Iris pigment epithelial cell (primary cell): Measurements from ENCODE around the gene ADGRG3.
"Not testable (repeated sequence)": the region's sequence is repeated elsewhere in the genome, so short reads cannot be mapped to it uniquely, and the experiment has no call there.

Experiments used
- DNase-seq: peaks from one replicate; pipeline ENCODE4 v3.0.0-alpha.2; 2011; ENCODE audit warnings: low read depth

Gene ADGRG3

DNA sequence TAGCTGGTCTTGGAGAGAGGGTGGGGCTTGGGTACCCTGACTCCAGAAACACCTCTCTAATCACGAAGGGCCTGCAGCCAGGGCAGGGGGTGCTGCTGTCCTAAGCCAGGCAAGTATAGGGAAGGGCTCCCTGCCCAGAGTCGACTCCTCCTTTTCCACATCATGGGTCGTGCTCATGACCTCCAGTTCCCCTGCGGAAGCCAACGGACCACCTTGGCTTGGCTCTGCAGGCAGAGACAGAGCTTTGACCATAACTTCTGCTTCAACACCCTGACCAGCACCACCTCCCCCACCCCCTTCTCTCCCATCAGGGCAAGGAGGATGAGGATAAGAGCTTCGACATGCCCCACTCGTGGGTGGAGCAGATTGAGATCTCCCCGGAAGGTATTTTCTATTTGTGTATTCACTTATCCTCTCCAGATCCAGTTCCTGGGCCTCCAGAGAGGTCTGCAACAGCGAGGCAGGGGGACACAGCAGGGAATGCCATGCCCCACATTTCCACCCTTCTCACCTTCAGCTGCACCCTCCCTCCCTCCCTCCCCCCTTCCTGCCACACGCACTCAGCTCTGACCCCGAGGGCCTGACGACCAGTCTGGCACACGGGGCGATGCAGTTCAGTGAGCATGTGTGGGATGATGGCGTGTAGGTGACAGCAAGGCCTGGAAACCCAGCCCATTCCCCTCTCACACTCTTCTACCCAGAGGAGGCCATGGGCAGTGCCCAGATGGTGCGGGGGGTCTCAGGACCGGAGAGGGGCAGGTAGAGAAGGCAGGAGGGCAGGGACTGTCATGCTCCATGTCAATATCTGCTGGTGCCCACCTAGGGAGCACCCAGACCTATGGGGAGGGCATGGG is 53.5 kb downstream of the ADGRG3 start:
- no peak for DNase-seq

DNA sequence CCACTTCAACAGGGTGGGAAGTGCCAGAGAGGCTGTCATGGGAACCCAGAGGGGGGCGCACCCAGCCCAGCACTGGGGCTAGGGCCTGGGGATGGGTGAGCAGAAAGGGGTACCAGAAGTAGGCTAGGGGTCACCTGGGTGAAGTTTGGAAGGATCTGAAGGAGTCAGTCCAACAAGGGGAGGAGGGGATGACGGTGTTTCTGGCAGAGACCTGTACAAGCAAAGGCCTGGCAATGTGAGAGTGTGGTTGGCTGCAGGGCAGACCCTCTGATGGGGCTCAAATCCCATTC is 54.0 kb downstream of the ADGRG3 start:
- DNase-seq = no peak

DNA sequence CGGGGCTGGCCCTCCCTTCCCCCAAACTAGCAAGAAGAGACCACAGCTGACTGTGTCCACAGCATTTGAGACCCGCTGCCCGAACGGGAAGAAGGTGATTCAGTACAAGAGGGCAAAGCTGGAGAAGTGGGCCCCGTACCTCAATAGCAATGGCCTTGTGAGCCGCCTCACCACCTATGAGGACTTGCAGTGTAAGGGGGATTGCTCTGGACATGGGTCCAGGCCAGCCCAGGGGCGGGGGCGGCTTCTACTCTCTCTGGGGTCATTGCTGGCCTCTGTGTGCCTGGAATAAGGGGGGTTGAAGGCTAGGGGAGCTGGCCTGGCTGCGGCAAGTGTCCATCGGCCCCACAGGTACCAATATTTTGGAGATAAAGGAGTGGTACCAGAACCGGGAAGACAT is 54.5 kb downstream of the ADGRG3 start:
- no peak for DNase-seq

DNA sequence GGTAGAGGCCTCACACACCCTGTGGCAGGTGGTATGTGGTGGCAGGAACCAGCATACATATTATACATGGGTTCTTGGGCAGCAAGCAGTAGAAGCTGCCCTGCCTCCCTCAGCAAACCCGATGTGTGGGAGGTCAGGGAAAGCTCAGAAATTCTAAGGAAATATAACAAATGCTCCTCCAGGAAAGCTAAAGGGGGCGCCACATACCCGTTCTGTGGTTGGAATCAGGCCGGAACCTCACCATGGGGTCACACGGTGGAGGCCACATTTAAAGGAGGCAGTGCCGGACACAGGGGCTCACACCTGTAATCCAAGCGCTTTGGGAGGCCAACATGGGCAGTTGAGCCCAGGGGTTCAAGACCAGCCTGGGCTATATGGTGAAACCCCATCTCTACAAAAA is 55.1 kb downstream of the ADGRG3 start:
- DNase-seq = no peak

DNA sequence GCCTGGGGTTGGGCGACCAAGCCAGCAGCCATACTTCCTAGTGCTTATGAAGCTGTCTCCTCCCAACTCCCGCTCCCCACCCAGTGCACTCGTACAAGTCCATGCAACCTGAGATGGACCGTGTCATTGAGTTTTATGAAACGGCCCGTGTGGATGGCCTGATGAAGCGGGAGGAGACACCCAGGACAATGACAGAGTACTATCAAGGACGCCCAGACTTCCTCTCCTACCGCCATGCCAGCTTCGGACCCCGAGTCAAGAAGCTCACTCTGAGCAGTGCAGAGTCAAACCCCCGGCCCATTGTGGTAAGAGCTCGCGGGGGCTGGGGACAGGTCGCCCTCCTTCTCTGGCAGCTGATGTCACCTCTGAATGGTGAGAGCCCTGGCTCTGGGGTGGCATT is 56.4 kb downstream of the ADGRG3 start:
- DNase-seq = no peak

DNA sequence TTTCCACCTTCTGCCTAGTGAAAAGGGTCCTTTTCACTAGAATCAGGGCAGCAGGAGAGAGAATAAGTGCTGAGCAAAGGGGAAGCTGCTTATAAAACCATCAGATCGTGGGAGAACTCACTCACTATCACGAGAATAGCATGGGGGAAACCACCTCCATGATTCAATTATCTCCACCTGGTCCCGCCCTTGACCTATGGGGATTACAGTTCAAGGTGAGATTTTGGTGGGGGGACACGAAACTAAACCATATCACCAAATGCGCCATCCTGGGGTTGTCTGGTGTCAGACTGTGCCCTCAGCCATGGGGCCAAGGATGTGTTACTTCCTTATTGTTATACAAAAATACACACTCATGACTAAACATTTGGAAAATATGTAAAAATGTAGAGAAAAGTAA is 57.0 kb downstream of the ADGRG3 start:
- no peak for DNase-seq

DNA sequence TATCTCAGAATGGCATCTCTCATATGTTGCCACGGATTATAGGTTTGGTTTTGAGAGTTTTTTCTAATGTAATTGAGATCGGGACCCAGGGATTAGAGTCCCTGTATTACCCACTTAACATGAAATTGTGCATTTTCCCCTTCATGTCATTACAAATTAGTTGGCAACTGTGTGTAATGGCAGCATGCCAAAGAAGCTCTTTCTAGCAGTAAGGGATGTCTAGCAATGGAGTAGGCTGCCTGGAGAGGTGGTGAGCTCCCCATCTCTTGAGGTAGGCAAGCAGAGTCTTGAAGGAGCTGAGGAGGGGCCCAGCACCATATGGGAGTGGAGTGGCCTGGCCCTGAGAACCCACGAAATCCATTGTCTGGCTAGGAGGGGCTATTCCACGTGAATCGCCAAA is 57.4 kb downstream of the ADGRG3 start:
- peak; percentile 10 for DNase-seq

DNA sequence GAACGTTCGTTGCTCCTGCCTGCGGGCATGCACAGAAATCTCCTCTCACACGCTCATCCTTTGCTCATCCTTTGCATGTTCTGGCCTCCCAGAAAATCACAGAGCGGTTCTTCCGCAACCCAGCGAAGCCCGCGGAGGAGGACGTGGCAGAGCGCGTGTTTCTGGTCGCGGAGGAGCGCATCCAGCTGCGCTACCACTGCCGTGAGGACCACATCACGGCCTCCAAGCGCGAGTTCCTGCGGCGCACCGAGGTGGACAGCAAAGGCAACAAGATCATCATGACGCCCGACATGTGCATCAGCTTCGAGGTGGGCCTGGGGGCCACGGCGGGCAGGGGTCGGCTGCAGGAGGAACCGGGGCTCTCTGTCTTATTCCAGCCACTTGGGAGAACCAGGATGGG is 57.9 kb downstream of the ADGRG3 start:
- no peak for DNase-seq

DNA sequence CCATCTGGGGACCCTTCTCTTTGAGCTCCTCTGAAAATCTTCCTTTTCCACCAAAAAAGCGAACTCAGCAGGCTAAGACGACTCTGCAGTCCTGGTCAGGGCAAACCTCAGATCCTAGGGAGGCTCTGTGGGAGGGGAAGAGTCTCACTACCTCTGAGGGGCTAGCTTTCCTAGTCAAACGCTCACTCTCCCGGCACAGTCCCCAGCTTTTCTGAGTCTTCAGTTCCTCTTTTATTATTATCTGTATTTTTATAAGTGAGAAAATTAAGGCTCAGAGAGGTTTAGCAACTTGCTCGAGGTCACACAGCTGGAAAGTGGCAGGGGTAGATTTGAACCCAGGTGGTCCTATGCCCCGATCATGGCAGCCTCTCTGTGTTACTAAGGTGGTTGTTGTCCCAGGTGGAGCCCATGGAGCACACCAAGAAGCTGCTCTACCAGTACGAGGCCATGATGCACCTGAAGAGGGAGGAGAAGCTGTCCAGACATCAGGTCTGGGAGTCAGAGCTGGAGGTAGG is 58.4 kb downstream of the ADGRG3 start:
- no peak for DNase-seq

DNA sequence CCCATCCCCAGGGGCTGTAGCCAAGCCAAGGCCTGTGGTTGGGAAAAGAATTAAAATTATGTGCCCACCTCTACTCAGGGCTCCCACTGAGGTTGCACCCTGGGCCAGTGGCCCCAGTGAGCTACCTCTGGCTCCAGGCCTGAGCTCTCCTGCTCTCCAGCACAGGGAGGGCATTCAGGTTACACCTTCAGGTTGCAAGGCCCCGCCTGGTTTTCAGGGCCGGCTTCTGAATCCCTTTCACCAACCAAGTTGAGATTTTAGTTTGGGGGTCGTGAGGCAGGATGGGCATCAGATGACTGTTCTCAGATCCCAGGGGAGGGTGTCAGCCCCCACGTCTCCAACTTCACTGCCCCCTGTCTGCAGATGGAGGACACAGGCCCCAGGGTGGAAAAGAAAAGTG is 59.5 kb downstream of the ADGRG3 start:
- DNase-seq = no peak

DNA sequence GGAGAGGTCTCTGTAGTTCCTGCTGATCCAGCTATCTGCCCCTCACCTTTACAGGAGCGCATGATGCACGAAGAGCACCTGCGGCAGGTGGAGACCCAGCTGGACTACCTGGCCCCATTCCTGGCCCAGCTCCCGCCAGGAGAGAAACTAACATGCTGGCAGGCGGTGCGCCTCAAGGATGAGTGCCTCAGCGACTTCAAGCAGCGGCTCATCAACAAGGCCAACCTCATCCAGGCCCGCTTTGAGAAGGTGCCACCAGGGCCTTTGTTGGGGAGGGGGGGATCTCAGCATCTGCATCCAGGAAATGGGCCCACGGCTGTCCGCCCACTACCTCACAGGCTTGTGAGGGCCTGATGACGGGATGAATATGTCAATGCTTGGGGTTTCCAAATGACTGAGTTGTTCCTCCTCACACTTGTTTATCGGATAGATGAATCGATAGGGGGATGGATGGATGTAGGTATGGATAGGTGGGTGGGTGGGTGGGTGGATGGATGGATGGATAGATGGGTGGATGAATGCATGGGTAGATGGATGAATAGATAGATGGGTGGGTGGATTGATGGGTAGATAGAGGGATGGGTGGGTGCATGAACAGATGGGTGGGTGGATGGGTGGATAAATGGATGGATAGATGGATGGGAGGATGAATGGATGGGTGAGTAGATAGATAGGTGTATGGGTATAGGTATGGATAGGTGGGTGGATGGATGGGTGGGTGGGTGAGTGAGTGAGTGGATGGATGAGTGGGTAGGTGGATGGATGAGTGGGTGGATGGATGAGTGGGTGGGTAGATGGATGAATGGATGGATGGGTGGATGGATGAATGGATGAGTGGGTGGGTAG is 60.5 kb downstream of the ADGRG3 start:
- DNase-seq = no peak

DNA sequence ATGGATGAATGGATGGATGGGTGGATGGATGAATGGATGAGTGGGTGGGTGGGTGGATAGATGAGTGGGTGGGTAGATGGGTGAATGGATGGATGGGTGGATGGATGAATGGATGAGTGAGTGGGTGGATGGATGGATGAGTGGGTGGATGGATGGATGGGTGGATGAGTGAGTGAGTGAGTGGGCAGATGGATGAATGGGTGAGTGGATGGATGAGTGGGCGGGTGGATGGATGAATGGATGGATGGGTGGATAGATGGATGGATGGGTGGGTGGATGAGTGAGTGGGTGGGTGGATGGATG is 61.0 kb downstream of the ADGRG3 start:
- DNase-seq = no peak

DNA sequence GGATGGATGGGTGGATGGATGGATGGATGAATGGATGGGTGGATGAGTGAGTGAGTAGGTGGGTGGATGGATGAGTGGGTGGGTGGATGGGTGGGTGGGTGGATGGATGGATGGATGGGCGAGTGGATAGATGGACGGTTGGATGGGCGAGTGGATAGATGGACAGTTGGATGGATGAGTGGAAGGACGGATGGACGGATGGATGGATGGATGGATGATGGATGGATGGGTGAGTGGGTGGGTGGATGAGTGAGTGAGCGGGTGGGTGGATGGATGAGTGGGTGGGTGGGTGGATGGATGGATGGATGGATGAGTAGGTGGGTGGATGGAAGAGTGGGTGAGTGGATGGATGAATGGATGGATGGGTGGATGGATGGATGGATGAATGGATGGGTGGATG is 61.7 kb downstream of the ADGRG3 start:
- DNase-seq = not testable (repeated sequence)

DNA sequence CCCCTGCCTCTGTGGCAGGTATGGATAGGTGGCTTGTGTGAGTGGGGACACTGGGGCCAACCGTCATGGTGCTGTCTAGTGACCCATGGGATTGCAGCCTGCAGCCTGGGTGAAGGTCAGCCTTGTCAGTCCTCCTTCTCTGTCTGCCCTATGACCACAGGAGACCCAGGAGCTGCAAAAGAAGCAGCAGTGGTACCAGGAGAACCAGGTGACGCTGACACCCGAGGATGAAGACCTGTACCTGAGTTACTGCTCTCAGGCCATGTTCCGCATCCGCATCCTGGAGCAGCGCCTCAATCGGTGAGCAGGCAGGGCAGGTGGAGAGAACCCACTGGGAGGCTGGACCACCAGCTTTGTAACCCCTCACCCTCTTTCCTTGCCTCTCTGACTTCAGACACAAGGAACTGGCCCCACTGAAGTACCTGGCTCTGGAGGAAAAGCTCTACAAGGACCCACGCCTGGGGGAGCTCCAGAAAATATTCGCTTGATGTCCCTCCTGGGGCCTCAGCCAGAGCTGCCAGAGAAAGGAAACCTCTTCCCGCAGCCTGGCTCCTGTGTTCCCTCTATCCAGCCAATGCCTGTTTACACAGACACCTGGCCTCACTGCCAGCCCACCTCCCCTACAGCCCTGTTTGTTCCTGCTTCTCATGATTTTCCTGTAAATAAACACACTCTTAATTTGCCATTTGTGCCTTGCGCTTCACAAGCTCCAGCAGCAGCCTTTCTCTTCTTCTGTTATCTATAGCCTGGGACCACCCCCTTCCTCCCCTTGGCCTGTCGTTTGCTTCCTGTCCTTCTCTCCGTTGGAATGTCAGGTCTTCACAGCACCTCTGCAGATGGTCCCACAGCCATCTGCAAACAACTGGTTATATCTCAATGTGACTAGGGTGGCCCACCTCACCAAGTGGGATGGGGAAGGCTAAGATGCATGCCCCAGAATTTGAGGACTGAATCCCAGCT is 62.9 kb downstream of the ADGRG3 start:
- no peak for DNase-seq

DNA sequence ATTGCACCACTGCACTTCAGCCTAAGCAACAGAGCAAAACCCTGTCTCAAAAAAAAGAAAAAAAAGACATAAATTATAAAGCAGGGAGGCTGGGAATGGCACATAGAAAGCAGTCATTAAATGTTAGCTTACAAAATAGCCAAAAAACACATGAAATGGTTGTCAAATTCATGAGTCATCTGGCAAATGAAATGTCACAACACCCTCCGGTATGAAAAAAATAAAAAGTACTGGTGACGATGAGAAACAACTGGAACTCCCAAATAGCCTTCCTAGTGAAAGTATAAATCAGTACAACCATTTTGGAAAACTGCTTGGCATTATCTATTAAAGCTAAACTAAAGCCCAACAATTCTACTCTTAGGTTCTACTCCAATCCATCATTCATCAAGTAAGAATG is 63.9 kb downstream of the ADGRG3 start:
- peak; percentile 39 for DNase-seq

DNA sequence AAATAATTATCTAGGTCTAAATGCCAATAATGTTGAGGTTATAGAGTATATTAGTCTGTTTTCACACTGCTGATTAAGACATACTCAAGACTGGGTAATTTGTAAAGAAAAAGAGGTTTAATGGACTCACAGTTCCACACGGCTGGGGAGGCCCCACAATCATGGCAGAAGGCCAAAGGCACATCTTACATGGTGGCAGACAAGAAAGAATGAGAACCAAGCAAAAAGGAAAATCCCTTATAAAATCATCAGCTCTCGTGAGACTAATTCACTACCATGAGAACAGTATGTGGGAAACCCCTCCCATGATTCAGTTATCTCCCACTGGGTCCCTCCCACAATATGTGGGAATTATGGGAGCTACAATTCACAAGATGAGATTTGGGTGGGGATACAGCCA is 64.6 kb downstream of the ADGRG3 start:
- no peak for DNase-seq

DNA sequence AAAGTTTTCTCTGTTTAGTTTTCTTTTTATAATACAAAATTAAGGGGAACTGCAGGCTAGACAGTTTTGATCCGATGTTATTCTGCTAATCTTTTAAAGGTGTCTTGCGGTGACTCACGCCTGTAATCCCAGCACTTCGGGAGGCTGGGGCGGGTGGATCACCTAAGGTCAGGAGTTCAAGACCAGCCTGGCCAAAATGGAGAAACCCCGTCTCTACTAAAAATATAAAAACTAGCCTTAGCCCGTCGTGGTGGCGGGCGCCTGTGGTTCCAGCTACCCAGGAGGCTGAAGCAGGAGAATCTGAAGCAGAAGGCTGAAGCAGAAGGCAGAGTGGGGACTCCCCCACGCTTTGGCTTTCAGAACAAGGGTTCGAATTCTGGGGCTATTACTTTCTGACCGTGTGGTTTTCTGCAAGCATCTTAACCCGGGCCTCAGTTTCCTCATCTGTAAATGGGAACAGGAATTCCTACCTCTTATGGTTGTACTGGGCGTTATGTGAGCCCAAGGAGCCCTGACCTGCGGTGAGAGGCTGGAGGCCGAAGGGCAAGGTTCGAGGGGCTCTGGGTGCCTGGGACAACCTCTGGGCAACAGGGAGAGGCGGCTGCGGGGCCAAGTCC is 66.3 kb downstream of the ADGRG3 start:
- no peak for DNase-seq

DNA sequence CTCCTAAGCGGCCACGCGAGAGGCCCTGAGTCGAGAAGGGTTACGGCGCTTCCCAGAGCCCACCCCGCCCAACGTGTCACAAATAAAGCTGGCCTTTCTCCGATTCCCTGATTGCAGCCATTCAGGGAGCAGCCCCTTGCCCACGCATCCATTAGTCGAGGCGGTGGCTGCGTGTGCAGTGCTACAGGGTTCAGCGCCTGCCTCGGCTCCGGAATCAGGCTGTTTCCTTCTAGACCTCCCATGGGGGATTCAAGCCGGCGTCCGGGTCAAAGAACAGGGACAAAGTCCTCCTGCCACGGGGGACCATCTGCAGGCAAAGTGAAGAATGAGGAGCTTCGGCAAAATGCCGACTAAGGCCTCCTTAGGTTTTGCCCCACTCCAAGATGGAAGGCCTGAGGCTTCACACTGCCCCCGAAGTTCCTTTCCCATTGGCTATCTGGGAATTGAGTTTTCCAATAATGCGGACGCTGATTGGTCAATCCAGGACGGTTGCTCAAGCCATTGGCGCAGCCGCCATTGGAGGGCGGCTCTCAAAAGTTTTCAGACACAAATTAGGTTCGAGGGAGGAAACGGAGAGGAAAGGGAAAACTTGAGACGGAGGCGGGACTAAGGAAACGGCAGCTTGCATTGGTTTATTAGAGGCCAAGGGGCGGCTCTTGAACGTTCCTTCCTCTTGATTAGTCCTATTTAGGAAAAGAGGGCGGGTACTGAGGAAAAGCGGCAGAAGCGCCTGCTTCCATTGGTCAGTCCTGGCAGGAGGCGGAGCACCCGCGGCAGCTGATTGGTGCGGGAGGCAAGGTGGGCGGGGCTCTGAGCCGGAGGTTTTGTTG is 67.0 kb downstream of the ADGRG3 start:
- DNase-seq = peak; percentile 100

DNA sequence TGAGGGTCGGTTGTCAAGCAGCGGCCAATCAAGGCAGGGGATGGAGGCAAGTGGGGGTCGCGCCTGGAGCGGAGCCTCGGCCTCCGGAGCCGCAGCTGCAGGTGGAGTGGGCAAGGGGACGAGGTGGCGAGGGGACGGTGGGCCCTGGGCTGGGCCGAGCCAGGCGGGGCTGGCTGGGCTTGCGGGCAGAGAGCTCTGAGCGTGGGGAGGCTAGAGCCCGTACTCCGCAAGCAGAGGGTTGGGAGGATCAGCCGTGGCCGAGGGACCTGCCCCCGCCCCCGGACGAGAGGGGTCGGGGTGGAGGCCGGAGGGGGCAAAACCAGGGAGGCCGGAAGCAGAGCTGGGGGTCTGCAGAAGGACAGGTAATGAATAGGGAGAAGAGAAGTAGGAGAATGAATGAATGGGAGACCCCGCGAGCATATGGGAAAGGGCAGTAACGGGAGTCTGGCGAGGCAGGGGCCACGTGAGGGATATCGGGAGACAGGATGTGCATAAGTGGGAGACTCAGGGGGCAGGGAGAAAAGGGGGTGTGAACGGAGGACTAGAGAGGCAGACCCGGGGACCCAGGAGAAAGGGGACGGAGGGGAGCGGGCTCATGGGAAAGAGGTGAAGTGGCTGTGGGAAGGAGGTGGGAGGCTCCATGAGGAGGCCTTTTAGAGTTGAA is 67.8 kb downstream of the ADGRG3 start, which contains the start of gene KATNB1:
TSS of gene KATNB1 (plus strand) at position 16 of the 664 bp plus-strand sequence. CDS start 1,474 bp downstream, outside the sequence.
- DNase-seq = peak; percentile 30
